SK-N-MC (cell line): ENCODE data around the gene KRTAP4-9.

ENCODE experiments used
- EZH2 ChIP-seq: fragments of 200-600 bp; sonication (generic); IDR thresholded peaks from one replicate; pipeline ENCODE4 v1.6.1; 2017; ENCODE audit warnings: antibody characterized with exemption
- FOXP2 ChIP-seq: optimal IDR thresholded peaks from 2 replicates; pipeline ENCODE3; 2011; ENCODE audit warnings: mild to moderate bottlenecking, moderate library complexity; ENCODE audit not compliant: insufficient read depth; ENCODE audit errors: extremely low read length, control extremely low read depth
- POLR2AphosphoS5 ChIP-seq: IDR thresholded peaks from 2 replicates; pipeline ENCODE4 v1.6.1; 2012; ENCODE audit warnings: mild to moderate bottlenecking, low read depth, low read length, borderline replicate concordance

DNA sequence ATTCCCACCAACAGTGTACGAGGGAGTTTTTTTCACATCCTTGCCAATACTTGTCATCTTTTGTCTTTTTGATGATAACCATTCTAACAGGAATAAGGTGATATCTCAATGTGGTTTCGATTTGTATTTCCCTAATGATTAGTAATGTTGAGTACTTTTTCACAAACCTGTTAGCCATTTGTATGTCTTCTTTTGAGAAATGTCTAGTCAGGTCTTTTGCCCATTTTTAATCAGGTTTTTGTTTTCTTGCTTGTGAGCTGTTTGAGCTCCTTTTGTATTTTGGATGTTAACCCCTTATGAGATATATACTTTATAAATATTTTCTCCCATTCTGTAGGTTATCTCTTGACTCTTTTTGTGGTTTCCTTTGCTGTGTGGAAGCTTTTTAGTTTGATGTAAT is 46.3 kb downstream of the KRTAP4-9 start:
- TF ChIP-seq POLR2AphosphoS5 (no peak), EZH2 (no peak), FOXP2 (no peak)
